ENCODE results near the gene ZNF337. TPM values are rescaled to one million over a fixed set of nuclear protein-coding genes. Genes with fewer than 3 reads are reported as not detected.

ZNF337 gene
- total RNA-seq, 2 experiments from 2014 or later: 15.0 to 16.6 TPM

DNA sequence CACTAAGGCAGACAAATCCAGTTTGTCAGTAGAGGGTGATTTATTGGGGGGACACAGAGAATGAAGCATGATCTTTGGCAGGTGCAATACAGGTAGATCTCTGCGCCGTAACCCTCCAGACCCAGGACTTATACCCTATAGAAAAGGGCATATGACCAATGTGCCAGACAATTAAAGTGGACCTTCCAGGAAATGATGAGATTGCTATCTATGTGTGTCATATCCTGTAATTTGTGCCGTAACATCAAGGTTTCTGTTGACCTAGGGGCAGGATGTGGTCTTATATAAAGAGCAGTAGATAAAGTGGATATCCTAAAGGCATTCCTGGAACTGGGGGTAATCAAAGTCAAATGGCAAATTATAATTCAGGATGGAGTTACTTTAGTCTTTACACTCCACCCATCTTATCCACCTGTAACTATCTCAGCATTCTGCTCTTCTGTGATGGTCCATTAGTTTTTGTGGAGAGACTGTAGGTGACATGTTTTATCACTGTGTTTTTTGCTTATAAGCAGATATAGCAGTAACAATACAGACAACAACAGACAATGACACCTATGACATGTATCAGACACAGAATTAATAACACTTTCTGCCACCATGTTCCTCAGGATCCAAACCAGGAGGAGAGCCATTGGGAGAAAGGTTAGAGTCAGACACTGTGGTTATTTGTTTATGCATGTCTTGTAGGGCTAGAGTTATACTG, 43.1 kb upstream of the ZNF337 start:
- CTCF ChIA-PET: no interaction called here
- TF ChIP-seq, protein P1, sequence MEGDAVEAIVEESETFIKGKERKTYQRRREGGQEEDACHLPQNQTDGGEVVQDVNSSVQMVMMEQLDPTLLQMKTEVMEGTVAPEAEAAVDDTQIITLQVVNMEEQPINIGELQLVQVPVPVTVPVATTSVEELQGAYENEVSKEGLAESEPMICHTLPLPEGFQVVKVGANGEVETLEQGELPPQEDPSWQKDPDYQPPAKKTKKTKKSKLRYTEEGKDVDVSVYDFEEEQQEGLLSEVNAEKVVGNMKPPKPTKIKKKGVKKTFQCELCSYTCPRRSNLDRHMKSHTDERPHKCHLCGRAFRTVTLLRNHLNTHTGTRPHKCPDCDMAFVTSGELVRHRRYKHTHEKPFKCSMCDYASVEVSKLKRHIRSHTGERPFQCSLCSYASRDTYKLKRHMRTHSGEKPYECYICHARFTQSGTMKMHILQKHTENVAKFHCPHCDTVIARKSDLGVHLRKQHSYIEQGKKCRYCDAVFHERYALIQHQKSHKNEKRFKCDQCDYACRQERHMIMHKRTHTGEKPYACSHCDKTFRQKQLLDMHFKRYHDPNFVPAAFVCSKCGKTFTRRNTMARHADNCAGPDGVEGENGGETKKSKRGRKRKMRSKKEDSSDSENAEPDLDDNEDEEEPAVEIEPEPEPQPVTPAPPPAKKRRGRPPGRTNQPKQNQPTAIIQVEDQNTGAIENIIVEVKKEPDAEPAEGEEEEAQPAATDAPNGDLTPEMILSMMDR (IDR thresholded peaks at IDR 0.05): no peak
- Mint-ChIP-seq H3K36me3 (ENCODE audit: low read depth) (peaks cover 4% of the 10 kb centered on the region), H3K4me1 (ENCODE audit: low read depth) (peaks cover 19% of the 10 kb centered on the region), H3K27me3 (no peaks in the 10 kb centered on the region), H3K4me3 (peak overlapping the region; percentile 7), H3K9me3 (peaks cover 3% of the 10 kb centered on the region), H3K27ac (peak overlapping the region; percentile 80)
- intact Hi-C loops (cut with micrococcal nuclease): no loop called here
- peak; percentile 92 for ATAC-seq
- POLR2A ChIA-PET: interaction anchor here (0.6 kb wide), 1 partner anchor 126 kb away, joined by 3 read pairs; no protein-coding TSS in a partner anchor
- DNase-seq: peak; percentile 34

DNA sequence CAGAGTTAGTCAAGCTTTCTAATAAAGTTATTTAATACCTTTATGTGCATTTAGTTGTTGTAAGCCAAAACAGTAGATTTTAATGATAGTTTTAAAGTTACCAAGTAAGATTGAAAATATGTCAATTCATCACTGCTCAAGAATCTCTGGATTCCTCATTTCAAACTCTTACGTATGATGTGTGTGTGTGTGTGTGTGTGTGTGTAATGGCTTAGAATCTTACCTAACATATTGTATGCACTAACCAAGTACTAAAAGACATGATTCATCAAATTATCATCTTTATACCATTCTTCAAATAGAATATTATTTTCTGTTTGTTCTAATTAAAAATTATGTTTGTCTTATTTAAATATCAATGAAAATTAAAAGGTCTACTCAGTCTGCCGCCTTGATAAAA, 41.5 kb upstream of the ZNF337 start:
- TF ChIP-seq, protein P1 (IDR thresholded peaks at IDR 0.05): no peak
- Mint-ChIP-seq H3K27ac (no peak overlapping the region), H3K36me3 (ENCODE audit: low read depth) (peaks cover 7% of the 10 kb centered on the region), H3K4me1 (ENCODE audit: low read depth) (peaks cover 19% of the 10 kb centered on the region), H3K4me3 (no peak overlapping the region), H3K27me3 (no peaks in the 10 kb centered on the region), H3K9me3 (peaks cover 3% of the 10 kb centered on the region)
- DNase-seq (no peak), ATAC-seq (no peak)
- POLR2A ChIA-PET: no interaction called here
- intact Hi-C loops (cut with micrococcal nuclease): no loop called here
- CTCF ChIA-PET: no interaction called here

DNA sequence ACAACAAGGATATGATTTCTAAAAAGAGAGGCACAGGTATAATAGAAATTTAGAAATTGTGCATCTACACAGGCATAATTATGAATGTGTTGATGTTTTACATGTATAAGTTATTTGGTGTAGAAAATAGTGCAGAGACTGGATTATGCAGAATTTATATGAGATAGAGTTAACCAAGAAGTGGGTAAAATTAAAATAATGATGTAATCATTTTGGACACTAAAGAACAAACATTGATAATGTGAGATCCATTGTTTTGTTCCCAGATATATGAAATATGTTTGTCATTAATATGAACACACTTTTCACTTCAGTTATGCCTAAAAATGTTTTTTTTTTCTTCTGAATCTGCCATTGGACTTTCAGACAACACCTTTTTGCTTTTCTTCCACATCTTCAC, 37.2 kb upstream of the ZNF337 start:
- DNase-seq: no peak
- Mint-ChIP-seq H3K27me3 (no peaks in the 10 kb centered on the region), H3K4me1 (ENCODE audit: low read depth) (peaks cover under 1% of the 10 kb centered on the region), H3K36me3 (ENCODE audit: low read depth) (peaks cover 4% of the 10 kb centered on the region), H3K4me3 (no peak overlapping the region), H3K27ac (no peak overlapping the region), H3K9me3 (no peaks in the 10 kb centered on the region)
- ChIA-PET CTCF (no interaction called here), POLR2A (no interaction called here)
- no peak for ATAC-seq
- TF ChIP-seq, protein P1 (IDR thresholded peaks at IDR 0.05): no peak
- intact Hi-C loops (cut with micrococcal nuclease): no loop called here

DNA sequence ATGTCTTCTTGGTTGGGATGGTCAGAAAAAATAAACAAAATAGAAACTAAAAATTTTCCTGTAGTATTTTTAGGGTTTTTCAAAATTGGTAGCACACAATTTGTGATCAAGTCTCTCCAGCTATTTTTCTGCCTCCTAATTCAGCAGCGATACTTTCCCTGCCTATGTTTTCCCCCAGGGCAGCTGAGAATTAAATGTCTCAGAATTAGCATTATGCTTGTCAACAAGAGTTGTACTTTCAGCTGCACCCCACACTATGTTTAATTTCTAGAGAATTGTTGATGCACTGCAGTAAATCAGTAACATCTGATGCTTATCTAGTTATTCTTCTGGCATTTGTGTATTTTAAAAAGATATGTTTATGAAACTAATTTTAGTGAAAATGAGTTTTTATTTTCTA, 34.2 kb upstream of the ZNF337 start:
- TF ChIP-seq, protein P1 (IDR thresholded peaks at IDR 0.05): no peak
- DNase-seq (no peak), ATAC-seq (no peak)
- H3K9me3 Mint-ChIP-seq: peaks cover 10% of the 10 kb centered on the region
- H3K4me3 Mint-ChIP-seq: no peak overlapping the region
- ChIA-PET POLR2A (interaction anchor here (0.6 kb wide), 1 partner anchor 11 kb away, joined by 3 read pairs; no protein-coding TSS in a partner anchor), CTCF (no interaction called here)
- intact Hi-C loops (cut with micrococcal nuclease): no loop called here
- peaks cover 4% of the 10 kb centered on the region for H3K4me1 Mint-ChIP-seq (ENCODE audit: low read depth)
- H3K27me3 Mint-ChIP-seq: no peaks in the 10 kb centered on the region
- peaks cover 20% of the 10 kb centered on the region for H3K36me3 Mint-ChIP-seq (ENCODE audit: low read depth)
- no peak overlapping the region for H3K27ac Mint-ChIP-seq

DNA sequence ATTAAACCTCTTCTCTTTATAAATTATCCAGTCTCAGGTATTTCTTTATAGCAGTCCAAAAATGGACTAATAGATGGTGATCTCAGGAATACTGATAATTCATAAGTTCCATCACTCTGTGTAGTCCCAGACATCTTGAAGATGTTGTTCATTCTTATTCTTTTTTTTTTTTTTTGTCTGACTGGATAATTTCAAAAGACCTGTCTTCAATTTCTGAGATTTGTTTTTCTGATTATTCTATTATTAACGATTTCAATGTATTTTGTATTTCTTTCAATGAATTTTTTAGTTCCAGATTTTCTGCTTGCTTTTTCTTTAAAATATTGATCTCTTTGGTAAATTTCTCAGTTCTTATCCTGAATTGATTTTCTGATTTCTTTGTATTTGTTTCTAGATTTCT, 29.7 kb upstream of the ZNF337 start:
- ATAC-seq (no peak), DNase-seq (no peak)
- Mint-ChIP-seq H3K9me3 (peaks cover 29% of the 10 kb centered on the region), H3K4me3 (no peak overlapping the region), H3K27me3 (no peaks in the 10 kb centered on the region), H3K27ac (peak overlapping the region; percentile 36), H3K36me3 (ENCODE audit: low read depth) (peaks cover 35% of the 10 kb centered on the region), H3K4me1 (ENCODE audit: low read depth) (peaks cover 10% of the 10 kb centered on the region)
- ChIA-PET CTCF (no interaction called here), POLR2A (no interaction called here)
- intact Hi-C loops (cut with micrococcal nuclease): no loop called here
- TF ChIP-seq, protein P1 (IDR thresholded peaks at IDR 0.05): no peak
